ENCODE results near the gene VAC14. TPM values are rescaled to one million over a fixed set of nuclear protein-coding genes. Genes with fewer than 3 reads are reported as not detected.

The VAC14 gene
- total and polyA plus RNA-seq, 2 of the 8 experiments (the other 6 are each of a cell fraction or from before 2014, with no cell fraction given), result 56.0 to 108 TPM

DNA sequence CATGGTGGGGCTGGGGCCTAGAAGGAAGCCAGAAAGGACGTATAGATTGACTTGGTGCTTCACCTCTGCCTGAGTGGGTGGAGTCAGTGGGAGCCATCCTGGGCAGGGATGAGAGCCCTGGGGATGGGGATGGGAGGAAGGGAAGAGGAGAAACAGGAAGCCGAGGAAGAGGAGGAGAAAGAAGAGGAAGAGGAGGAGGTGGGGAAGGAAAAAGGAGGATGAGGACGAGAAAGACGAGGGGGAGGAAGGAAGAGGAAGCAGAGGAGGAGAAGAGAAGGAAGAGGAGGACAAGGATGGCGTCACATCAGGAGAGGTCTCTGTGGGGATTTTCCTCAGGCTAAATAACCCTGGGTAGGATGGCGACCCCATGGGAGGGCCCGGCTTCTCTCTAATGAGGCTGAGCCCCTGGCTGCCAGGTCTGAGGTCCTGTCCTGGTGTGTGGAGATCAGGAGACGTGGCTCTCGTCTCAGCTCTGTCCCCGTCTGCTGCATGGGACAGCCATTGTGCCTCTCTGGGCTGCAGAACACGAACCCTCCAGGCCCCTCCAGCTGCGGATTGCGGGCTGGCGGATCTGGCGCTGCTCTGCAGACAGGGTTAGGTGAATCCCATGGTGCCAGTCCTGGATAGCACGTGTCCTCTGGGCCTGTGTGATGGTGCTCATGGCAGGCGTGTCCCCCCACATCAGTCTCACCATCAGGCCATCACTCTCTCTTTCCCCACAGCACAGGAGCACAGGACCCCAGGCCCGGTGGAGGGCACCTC, 79.6 kb downstream of the VAC14 start:
- no peak overlapping the region for H2BK12ac ChIP-seq (ENCODE audit: low read depth, low read length)
- peaks cover 0 to 6% (median 2%) of the 10 kb centered on the region in 4 experiments; a peak in 1 of 7 replicates for H3K4me1 ChIP-seq (replicated peaks in 1 of 4; ENCODE audit: control insufficient read depth in 3 of 4, insufficient read depth in 4 of 4, low read length in 3 of 4)
- FAIRE-seq (no peak), DNase-seq (ENCODE audit: low read depth in 1 of 2, low spot score in 2 of 2) (no peak)
- CTCF ChIA-PET (ENCODE audit: partially characterized antibody), result interaction anchor here (0.6 to 4.0 kb wide), 6 partner anchors 14 to 991 kb away, joined by 3 to 14 read pairs (median 5); no protein-coding TSS in a partner anchor
- no peak overlapping the region for H3K56ac ChIP-seq (replicated peaks; ENCODE audit: insufficient read length, low read depth, low read length)
- H3K27me3 ChIP-seq (replicated peaks in 1 of 4; ENCODE audit: control insufficient read depth in 3 of 4, extremely low read depth in 1 of 4, insufficient read depth in 3 of 4, low read length in 3 of 4), result no peaks in the 10 kb centered on the region
- no peak overlapping the region for H3K14ac ChIP-seq (ENCODE audit: insufficient read length)
- H3K36me3 ChIP-seq (ENCODE audit: control insufficient read depth in 2 of 4, insufficient read depth in 4 of 4, low read length in 3 of 4), result peaks cover 0 to 10% (median 1%) of the 10 kb centered on the region in 4 experiments; a peak in 1 of 8 replicates
- H3K4me2 ChIP-seq (ENCODE audit: insufficient read depth in 1 of 2, low read depth in 2 of 2, low read length in 2 of 2), result no peak overlapping the region
- H2BK120ac ChIP-seq (replicated peaks; ENCODE audit: low read depth, low read length), result no peak overlapping the region
- no peak overlapping the region for H2AK5ac ChIP-seq (ENCODE audit: low read depth, low read length)
- H3K9me3 ChIP-seq (ENCODE audit: insufficient read depth in 2 of 2, low read depth in 1 of 2, low read length in 1 of 2), result peaks cover 0 to 10% of the 10 kb centered on the region in 2 experiments; a peak in 2 of 4 replicates
- no peak overlapping the region for H3K4ac ChIP-seq (replicated peaks; ENCODE audit: insufficient read length, low read depth, low read length)
- H3K79me2 ChIP-seq (ENCODE audit: control insufficient read depth in 1 of 2, insufficient read depth in 2 of 2, low read length in 2 of 2), result no peaks in the 10 kb centered on the region
- H4K20me1 ChIP-seq (replicated peaks in 1 of 2; ENCODE audit: control insufficient read depth in 1 of 2, insufficient read depth in 2 of 2, low read length in 2 of 2), result no peaks in the 10 kb centered on the region
- no peaks in the 10 kb centered on the region; the same call in 1 of the 2 replicates for H3K79me1 ChIP-seq (ENCODE audit: low read depth, low read length)
- no peak overlapping the region for H2BK5ac ChIP-seq (ENCODE audit: low read depth, low read length)
- no peak overlapping the region for H3K23ac ChIP-seq (ENCODE audit: insufficient read length)
- H4K8ac ChIP-seq (ENCODE audit: extremely low read depth, insufficient read depth, low read length), result no peak overlapping the region
- TF ChIP-seq, protein P1, sequence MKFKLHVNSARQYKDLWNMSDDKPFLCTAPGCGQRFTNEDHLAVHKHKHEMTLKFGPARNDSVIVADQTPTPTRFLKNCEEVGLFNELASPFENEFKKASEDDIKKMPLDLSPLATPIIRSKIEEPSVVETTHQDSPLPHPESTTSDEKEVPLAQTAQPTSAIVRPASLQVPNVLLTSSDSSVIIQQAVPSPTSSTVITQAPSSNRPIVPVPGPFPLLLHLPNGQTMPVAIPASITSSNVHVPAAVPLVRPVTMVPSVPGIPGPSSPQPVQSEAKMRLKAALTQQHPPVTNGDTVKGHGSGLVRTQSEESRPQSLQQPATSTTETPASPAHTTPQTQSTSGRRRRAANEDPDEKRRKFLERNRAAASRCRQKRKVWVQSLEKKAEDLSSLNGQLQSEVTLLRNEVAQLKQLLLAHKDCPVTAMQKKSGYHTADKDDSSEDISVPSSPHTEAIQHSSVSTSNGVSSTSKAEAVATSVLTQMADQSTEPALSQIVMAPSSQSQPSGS (IDR thresholded peaks at IDR 0.05; ENCODE audit: low read length), result no peak
- TF ChIP-seq, protein P2, sequence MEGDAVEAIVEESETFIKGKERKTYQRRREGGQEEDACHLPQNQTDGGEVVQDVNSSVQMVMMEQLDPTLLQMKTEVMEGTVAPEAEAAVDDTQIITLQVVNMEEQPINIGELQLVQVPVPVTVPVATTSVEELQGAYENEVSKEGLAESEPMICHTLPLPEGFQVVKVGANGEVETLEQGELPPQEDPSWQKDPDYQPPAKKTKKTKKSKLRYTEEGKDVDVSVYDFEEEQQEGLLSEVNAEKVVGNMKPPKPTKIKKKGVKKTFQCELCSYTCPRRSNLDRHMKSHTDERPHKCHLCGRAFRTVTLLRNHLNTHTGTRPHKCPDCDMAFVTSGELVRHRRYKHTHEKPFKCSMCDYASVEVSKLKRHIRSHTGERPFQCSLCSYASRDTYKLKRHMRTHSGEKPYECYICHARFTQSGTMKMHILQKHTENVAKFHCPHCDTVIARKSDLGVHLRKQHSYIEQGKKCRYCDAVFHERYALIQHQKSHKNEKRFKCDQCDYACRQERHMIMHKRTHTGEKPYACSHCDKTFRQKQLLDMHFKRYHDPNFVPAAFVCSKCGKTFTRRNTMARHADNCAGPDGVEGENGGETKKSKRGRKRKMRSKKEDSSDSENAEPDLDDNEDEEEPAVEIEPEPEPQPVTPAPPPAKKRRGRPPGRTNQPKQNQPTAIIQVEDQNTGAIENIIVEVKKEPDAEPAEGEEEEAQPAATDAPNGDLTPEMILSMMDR (IDR thresholded peaks at IDR 0.05; ENCODE audit: control extremely low read depth in 1 of 3, insufficient read depth in 1 of 3, low read depth in 1 of 3, low read length in 3 of 3), result no peak
- TF ChIP-seq BRCA1 (IDR thresholded peaks at IDR 0.05; ENCODE audit: low read depth, low read length), result no peak
- TF ChIP-seq RFX5 (IDR thresholded peaks at IDR 0.05; ENCODE audit: borderline replicate concordance, low read depth, low read length), result no peak
- no peak for TF ChIP-seq BCL11A (IDR thresholded peaks at IDR 0.05; ENCODE audit: low read depth in 2 of 2, low read length in 2 of 2)
- TF ChIP-seq, protein P3, sequence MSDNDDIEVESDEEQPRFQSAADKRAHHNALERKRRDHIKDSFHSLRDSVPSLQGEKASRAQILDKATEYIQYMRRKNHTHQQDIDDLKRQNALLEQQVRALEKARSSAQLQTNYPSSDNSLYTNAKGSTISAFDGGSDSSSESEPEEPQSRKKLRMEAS (IDR thresholded peaks at IDR 0.05), result no peak
- peaks cover 2% of the 10 kb centered on the region; the same call in 1 of the 2 replicates for H3K23me2 ChIP-seq (ENCODE audit: low read depth, low read length)
- no peak overlapping the region for H4K5ac ChIP-seq (ENCODE audit: insufficient read length, low read depth, low read length)
- H2BK15ac ChIP-seq (ENCODE audit: low read length), result no peak overlapping the region
- H2AFZ ChIP-seq (ENCODE audit: low read length), result no peak overlapping the region
- no peak overlapping the region for H3K9ac ChIP-seq (replicated peaks in 1 of 4; ENCODE audit: extremely low read depth in 1 of 4, low read depth in 3 of 4, low read length in 3 of 4)
- H3K27ac ChIP-seq (ENCODE audit: low read depth, low read length), result no peak overlapping the region
- WGBS, 2 experiments (ENCODE audit: extremely low coverage in 1 of 2, insufficient coverage in 1 of 2, insufficient read length in 1 of 2, insufficient replicate concordance in 2 of 2, low coverage in 1 of 2, low lambda C conversion rate in 2 of 2, missing lambda C conversion rate in 1 of 2), result 78 to 100% methylated on average over 2 to 18 of the region's 18 CpGs
- no peak overlapping the region for H3K4me3 ChIP-seq (ENCODE audit: extremely low read depth in 1 of 4, insufficient read depth in 2 of 4, low read depth in 3 of 4, low read length in 4 of 4)
- POLR2A ChIA-PET (ENCODE audit: partially characterized antibody), result interaction anchor here (0.5 kb wide), 1 partner anchor 937 kb away, joined by 4 read pairs; no protein-coding TSS in a partner anchor
- no peak overlapping the region for H3K18ac ChIP-seq (ENCODE audit: extremely low read depth, low read length)
- H4K91ac ChIP-seq (replicated peaks; ENCODE audit: insufficient read length, low read length), result no peak overlapping the region
- H2BK20ac ChIP-seq (ENCODE audit: low read length), result no peak overlapping the region
